AML-193 (cell line): ENCODE data around the gene ERBB4.
"Not testable (repeated sequence)": the region's sequence is repeated elsewhere in the genome, so short reads cannot be mapped to it uniquely, and the experiment has no call there.

ENCODE experiments used
- DNase-seq, 2 experiments: peaks; one replicate each; lab custom pipeline; 2025; lab: John Stamatoyannopoulos, UW

Gene ERBB4

DNA sequence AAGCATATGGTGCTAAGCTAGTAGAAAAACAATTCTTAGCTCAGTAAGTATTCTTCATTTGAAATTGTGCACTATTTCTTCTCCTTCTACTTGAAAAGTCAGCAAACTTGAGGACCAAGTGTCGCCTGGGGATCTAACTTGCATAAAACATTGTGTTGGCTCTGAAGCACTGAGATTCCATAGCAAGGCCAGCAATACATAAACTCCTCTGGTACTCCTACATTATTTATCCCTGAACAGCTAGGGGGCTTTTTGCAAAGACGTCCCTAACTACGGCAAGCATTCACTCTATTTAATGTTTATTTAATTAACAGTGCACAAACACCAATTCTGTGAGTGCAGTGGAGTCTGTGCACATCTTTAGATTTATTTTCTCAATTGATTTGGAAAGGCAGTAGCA lies 392.2 kb downstream of the ERBB4 start:
- no peak for DNase-seq

GRCh38 chr2:212145121-212145520 lies 393.5 kb downstream of the ERBB4 start:
- peak; percentile 10 to 14 for DNase-seq

- no peak for DNase-seq
Observed at GRCh38 chr2:212142631-212143030, 396.0 kb downstream of the ERBB4 start.

GRCh38 chr2:212141499-212141898 lies 397.1 kb downstream of the ERBB4 start:
- DNase-seq = no peak

- no peak for DNase-seq
Observed at GRCh38 chr2:212136216-212136795, 402.3 kb downstream of the ERBB4 start.

GRCh38 chr2:212135739-212136138 lies 402.9 kb downstream of the ERBB4 start:
- DNase-seq = no peak

DNA sequence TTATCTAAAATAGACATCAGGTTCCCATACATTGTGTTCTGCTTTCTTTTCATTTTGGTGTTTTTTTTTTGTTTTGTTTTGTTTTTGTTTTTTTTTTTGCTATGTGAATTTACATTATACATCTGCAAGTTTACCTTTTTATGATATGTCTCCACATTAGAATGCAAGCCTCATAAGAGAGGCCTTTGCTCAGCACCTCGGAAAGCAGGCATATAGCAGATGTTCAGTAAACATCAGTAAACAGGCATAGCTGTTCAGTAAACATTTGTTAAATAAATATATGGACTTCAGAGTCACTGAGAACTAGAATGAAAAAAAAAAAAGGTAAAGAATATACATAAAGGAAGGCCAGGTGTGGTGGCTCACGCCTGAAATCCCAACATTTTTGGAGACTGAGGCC lies 405.3 kb downstream of the ERBB4 start:
- no peak for DNase-seq

- DNase-seq = no peak
Observed at GRCh38 chr2:212124598-212124997, 414.0 kb downstream of the ERBB4 start.

DNA sequence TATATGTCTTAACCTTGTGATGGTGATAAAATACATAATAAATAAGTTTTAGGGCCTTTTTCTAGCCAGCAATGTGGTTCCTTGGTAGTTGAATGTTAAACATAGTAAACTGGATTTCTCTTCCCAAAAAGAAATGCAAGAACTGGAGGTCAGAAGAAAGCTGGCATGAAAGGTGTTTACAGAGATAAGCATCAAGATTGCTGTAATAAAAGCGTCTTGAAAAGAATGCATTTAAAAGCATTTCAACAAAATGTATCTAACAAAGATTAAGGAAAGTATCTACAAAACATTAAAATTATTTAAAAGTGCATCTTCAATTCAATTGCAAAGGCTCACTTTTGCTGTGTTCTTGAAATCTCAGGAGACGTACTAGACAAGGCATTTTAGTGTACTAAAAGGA lies 419.0 kb downstream of the ERBB4 start:
- no peak for DNase-seq

DNA sequence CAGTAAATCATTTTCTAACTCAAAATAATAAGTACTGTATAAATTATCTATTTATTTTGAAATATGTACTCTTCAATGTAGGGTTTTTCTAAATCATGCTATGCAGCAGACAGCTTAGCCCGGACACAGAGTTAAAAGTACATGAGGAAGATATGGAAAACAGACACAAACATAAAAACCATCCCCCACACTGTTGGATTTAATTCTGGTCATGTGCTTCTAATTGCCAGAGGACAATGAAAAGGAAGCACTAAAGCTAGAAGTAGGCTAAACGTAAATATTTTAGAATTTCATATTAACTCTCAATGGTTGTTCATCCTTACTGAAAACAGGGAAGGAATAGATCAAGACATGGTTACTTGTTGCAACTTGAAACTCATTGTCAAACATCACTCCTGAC lies 420.7 kb downstream of the ERBB4 start:
- DNase-seq = no peak

- no peak for DNase-seq
Observed at GRCh38 chr2:212114489-212114888, 424.1 kb downstream of the ERBB4 start.

GRCh38 chr2:212112401-212112800 lies 426.2 kb downstream of the ERBB4 start:
- no peak for DNase-seq

DNA sequence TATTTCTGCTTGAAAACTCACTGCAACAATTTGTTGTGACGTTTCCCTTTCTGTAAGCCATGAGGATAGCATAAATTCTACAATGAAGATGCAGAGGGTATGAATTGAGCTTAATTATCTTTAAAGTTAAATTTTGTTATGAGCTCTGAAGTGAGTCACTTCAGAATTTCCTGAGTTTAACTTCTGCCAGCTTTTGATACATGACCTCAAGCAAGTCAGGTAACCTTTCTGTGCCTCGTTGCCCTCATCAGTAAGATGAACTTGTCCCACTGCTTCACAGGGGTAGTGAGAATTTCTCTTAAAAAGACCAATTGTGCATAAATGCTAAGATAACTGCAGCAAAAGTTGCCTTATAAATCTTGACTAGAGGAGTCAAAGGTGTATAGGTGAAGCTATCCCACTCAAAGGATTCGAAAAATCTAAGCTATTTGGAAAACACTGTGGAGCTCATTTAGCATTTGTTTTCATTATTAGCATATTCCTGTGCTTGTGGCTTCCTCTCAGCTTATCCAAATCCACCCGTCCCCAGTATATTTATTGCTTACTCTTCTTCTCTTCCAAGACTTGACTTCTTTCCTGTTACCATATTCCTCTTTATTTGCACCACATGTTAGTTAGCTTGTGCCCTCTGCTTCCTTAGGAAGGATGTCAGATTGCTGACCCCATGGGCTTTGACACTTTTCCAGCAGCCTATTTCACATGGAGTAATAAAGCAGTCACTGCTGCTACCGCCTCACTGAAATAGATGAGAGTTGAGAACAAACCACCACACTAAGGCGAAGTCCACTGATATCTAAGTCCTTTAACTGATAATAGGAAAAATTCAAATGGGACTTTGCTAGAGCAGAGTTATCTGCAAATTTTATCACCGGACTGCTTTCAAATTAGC lies 428.6 kb downstream of the ERBB4 start:
- DNase-seq = no peak

DNA sequence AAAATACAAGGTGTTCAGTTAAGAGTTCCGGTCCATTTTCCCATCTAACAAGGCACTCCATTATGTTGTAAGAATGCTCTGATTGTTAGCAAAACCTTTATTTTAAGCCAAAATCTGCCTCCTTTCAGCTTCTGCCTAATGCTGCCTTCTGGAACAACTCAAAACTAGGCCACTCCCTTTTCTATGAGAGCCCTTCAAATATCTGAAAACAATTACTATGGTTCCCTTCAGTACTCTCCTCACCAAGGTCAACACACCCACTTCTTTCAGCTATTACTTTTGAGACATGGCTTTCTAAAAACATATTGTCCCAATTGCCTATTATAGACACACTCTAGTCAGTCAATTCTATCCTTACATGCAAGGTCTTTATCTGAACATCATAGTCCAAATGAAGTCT lies 429.4 kb downstream of the ERBB4 start:
- DNase-seq = no peak

DNA sequence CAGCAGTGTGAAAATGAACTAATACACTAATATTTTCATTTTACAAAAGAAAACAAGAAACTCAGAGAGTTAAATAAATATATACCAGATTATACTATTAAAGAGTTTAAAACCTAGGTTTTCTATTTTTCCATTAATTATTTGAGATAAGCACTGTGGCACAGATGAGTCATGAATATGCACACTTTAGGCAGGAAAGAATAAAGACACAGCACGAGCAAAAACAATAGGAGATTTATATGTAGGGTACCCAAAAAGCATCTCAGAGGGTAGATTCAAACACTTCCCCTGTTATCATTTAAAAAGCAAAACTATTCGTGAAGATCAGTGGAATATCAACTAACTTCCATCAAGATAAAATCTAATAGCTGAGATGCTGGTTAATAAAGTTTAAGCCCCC lies 430.6 kb downstream of the ERBB4 start:
- no peak for DNase-seq

- DNase-seq = no peak
Observed at GRCh38 chr2:212107014-212107413, 431.6 kb downstream of the ERBB4 start.

DNA sequence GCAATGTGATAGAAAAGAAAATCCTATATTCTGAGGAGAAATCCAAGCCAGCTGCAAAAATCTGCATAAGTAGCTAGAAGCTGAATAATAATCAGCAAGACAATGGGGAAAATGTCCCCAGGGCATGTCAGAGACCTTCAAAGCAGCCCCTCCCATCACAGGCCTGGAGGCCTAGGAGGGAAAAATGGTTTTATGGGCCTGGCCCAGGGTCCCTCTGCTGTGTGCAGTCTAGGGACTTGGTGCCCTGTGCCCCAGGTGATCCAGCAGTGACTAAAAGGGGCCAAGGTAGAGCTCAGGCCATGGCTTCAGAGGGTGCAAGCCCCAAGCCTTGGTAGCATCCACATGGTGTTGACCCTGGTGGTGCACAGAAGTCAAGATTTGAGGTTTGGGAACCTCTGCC lies 432.1 kb downstream of the ERBB4 start:
- DNase-seq = not testable (repeated sequence)

DNA sequence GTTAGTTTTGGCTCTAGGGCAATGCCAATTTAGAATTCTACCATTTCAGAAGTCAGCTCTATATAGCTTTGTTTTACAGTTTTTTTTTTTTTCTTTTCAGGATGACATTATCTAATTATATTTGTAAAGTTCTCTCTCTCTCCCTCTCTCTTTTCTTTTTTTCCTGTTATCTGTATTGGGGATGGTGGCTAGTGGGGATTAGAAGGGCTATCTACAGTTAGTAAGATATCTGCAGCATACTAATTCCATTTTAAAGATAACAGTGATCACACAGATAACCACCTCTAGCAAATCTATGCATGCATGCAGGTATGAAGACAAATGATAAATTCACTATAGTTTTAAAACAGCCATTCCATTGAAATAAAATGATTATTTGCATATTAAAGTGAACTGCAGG lies 438.9 kb downstream of the ERBB4 start:
- DNase-seq = no peak

GRCh38 chr2:212098966-212099365 lies 439.6 kb downstream of the ERBB4 start:
- DNase-seq = no peak

DNA sequence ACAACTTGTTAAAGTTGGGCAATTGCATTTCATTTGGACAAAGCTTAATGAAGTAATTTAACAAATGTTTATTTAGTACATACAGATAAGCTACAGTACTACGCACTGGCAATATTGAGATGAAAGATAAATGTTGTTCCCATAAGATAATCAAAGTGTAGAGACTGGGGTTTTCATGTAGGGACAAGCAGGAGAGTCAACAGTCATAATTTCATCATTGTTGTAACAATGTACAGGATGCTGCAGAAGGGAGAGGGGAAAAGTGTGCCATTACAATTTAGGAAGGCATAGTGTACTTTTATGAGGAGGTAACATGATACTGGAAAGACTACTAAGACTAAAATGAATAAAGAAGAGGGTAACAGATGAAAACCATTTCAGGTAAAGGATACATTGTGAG lies 441.6 kb downstream of the ERBB4 start:
- no peak for DNase-seq

GRCh38 chr2:212089873-212090272 lies 448.7 kb downstream of the ERBB4 start:
- no peak for DNase-seq

DNA sequence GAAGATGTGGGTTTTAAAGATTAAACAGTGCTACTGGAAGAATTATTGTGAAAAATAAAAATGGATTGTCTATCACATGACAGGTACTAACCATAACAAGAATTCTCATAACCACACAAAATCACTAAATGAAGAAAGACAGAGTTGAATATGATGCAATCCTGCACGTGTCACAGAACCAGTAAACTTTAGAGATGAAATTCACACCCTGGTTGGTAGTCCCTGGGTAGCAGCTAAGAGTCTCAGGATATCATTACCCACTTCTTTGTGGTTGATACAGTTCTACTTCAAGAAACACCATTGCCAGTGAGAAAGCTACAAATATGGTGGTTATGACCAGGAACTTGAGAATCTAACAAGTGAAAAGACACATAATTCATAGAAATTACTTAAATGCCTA lies 450.2 kb downstream of the ERBB4 start:
- DNase-seq = no peak

DNA sequence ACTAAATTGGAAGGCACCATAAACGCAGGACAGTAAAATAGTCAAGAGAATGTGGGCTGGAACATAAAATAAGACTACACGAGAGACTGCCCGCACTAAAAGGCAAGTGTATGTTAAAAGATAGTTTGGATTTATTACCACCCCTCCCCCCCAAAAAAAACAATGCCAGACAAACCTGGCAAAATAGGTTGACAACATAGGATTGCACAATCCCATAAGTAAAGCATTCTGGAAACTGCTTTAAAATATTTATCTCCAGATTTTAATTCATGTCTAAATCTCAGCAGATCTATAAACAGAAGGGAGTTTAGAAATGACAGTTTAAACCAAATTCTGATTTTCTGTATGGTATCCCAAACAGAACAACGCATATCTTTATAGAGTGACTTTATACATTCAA lies 455.1 kb downstream of the ERBB4 start:
- DNase-seq = no peak

GRCh38 chr2:212078103-212078502 lies 460.5 kb downstream of the ERBB4 start:
- no peak for DNase-seq
